WTC11 (cell line): ENCODE results near the gene CCDC185.

Source experiments
- ESRRA ChIP-seq: sonication (generic); formaldehyde crosslinking; IDR thresholded peaks from 2 replicates; pipeline ENCODE4 v1.8.1; 2022; ENCODE audit warnings: mild to moderate bottlenecking, missing genetic modification reagents, borderline replicate concordance
- SP1 ChIP-seq: sonication (generic); formaldehyde crosslinking; conservative IDR thresholded peaks from 2 replicates; pipeline ENCODE4 v1.8.1; 2022; ENCODE audit warnings: missing genetic modification reagents
- ZNF121 ChIP-seq: sonication (generic); formaldehyde crosslinking; IDR thresholded peaks from 2 replicates; pipeline ENCODE4 v1.8.0; 2023; ENCODE audit warnings: missing genetic modification reagents
- TF ChIP-seq, protein P1 (sequence below): fragments of 200-600 bp; IDR thresholded peaks from 2 replicates; pipeline ENCODE4 v1.8.0; 2022; ENCODE audit warnings: antibody characterized with exemption

DNA sequence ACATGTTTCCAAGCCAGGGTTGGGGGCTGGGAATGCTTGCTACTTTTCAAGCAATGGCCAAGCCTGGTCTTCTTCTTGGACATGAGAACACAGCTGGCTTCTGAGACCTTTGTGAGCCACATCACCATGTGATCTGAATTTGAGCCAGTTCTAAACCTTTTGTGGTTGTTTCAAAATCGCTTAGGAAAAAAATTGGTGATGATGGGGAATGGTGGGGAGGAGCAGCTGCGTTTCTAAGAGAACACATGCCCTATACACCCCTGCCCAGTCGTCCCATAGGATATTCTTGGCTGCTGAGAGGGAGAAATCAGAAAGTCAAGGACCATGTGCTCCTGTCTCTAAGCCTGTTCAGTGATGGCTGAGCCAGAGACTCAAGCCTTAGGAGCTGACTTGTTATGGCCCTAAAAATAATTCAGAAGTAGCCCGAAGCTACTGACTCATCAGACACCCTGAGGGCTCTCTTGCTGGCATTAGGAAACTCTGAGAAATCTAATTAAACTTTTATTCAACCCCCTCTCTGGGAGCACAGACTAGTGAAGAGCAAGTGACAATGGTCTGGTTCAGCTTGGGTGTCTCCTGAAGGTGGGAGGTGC, 30.5 kb downstream of the CCDC185 start:
- TF ChIP-seq, protein P1, sequence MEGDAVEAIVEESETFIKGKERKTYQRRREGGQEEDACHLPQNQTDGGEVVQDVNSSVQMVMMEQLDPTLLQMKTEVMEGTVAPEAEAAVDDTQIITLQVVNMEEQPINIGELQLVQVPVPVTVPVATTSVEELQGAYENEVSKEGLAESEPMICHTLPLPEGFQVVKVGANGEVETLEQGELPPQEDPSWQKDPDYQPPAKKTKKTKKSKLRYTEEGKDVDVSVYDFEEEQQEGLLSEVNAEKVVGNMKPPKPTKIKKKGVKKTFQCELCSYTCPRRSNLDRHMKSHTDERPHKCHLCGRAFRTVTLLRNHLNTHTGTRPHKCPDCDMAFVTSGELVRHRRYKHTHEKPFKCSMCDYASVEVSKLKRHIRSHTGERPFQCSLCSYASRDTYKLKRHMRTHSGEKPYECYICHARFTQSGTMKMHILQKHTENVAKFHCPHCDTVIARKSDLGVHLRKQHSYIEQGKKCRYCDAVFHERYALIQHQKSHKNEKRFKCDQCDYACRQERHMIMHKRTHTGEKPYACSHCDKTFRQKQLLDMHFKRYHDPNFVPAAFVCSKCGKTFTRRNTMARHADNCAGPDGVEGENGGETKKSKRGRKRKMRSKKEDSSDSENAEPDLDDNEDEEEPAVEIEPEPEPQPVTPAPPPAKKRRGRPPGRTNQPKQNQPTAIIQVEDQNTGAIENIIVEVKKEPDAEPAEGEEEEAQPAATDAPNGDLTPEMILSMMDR, result no peak
- TF ChIP-seq ESRRA (CRISPR knock-in tag) (no peak), SP1 (CRISPR knock-in tag) (no peak), ZNF121 (CRISPR knock-in tag) (no peak)
